ENCODE results near the gene CADPS.

- TF ChIP-seq CTCF (conservative IDR thresholded peaks at IDR 0.05; ENCODE audit: low read depth, low read length) (no peak), MAFK (IDR thresholded peaks at IDR 0.05; ENCODE audit: low read depth, low read length) (no peak), POLR2A (IDR thresholded peaks at IDR 0.05; ENCODE audit: low read depth, low read length) (no peak), RAD21 (IDR thresholded peaks at IDR 0.05; ENCODE audit: low read length) (no peak)
Observed at GRCh38 chr3:62625268-62625667, 249.9 kb downstream of the CADPS start.
